Sigmoid colon (tissue), 4 donors: ENCODE data around the gene ITM2C.

Experiments
- POLR2A ChIP-seq, 2 donors: fragments of 450-650 bp; IDR thresholded peaks; one replicate each; pipeline ENCODE4 v1.6.1; 2016; ENCODE audit warnings: antibody characterized with exemption in 2 of 2, mild to moderate bottlenecking in 2 of 2, moderate library complexity in 2 of 2
- POLR2AphosphoS5 ChIP-seq, 4 donors: sonication (generic); formaldehyde crosslinking; IDR thresholded peaks; one replicate each; pipeline ENCODE4 v1.6.1; 2017; ENCODE audit warnings: antibody characterized with exemption in 4 of 4
- TF ChIP-seq, protein P1 (sequence below), 4 experiments: fragments of 450-650 bp in 3 of 4; fragments of 200-600 bp in 1 of 4; IDR thresholded peaks; one replicate each; pipeline ENCODE4 v1.5.1; 2016 to 2019; ENCODE audit warnings: antibody characterized with exemption in 4 of 4, mild to moderate bottlenecking in 3 of 4, moderate library complexity in 2 of 4

GRCh38 chr2:230907361-230908091 is 42.8 kb downstream of the ITM2C start:
- TF ChIP-seq POLR2AphosphoS5 (IDR thresholded peaks at IDR 0.05) = no peak
- TF ChIP-seq, protein P1, sequence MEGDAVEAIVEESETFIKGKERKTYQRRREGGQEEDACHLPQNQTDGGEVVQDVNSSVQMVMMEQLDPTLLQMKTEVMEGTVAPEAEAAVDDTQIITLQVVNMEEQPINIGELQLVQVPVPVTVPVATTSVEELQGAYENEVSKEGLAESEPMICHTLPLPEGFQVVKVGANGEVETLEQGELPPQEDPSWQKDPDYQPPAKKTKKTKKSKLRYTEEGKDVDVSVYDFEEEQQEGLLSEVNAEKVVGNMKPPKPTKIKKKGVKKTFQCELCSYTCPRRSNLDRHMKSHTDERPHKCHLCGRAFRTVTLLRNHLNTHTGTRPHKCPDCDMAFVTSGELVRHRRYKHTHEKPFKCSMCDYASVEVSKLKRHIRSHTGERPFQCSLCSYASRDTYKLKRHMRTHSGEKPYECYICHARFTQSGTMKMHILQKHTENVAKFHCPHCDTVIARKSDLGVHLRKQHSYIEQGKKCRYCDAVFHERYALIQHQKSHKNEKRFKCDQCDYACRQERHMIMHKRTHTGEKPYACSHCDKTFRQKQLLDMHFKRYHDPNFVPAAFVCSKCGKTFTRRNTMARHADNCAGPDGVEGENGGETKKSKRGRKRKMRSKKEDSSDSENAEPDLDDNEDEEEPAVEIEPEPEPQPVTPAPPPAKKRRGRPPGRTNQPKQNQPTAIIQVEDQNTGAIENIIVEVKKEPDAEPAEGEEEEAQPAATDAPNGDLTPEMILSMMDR (IDR thresholded peaks at IDR 0.05) = no peak
- TF ChIP-seq POLR2A (IDR thresholded peaks at IDR 0.05) = no peak
